ENCODE results near the gene LRRC4C. TPM values are rescaled to one million over a fixed set of nuclear protein-coding genes. Genes with fewer than 3 reads are reported as not detected.
A peak's percentile ranks its signal among the peaks of the same experiment; 100 is the strongest.

LRRC4C gene
- total RNA-seq, 1 experiment from 2014 or later = 0.13 TPM

DNA sequence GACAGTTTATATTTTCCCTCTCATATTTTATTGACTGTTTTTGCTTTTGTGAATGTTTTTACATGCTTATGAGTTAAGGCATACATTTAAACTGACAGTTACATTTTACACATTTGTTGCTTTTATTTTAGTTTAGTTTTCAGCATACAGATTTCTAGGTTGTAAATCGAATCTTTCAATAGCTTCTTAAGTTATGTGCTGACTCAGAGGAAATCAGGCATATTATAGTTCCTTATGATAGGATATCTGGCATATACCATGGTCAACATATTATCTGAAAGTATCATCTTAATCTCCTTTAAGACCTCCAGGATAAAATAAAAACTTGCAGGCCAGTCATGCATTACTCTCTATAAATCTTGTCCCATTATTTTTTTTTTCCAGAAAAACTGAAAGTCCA is 916.6 kb downstream of the LRRC4C start:
- Histone ChIP-seq H3K4ac (ENCODE audit: low read depth, low read length) (no peak overlapping the region), H2AK5ac (ENCODE audit: insufficient read length, low read length) (no peak overlapping the region), H3K4me2 (ENCODE audit: insufficient read depth, insufficient read length, low read length) (no peak overlapping the region), H2BK120ac (ENCODE audit: low read depth, low read length, poor library complexity, severe bottlenecking) (no peak overlapping the region), H3K9ac (ENCODE audit: extremely low read depth, insufficient read length, low read length) (no peak overlapping the region), H3K56ac (ENCODE audit: insufficient read length, low read depth, low read length) (no peak overlapping the region), H3K18ac (ENCODE audit: insufficient read length, low read depth, low read length) (no peak overlapping the region), H2BK15ac (ENCODE audit: low read depth, low read length) (no peak overlapping the region), H4K8ac (replicated peaks; ENCODE audit: insufficient read length, low read depth, low read length) (no peak overlapping the region), H2BK5ac (ENCODE audit: insufficient read length, low read length) (no peak overlapping the region), H3K14ac (ENCODE audit: insufficient read depth, low read length) (no peak overlapping the region), H2BK20ac (ENCODE audit: low read depth, low read length, poor library complexity, severe bottlenecking) (no peak overlapping the region), H2AFZ (ENCODE audit: low read length) (no peak overlapping the region), H4K5ac (ENCODE audit: insufficient read length, low read depth, low read length) (no peak overlapping the region), H3K9me3 (ENCODE audit: control insufficient read depth, low read depth, low read length) (no peaks in the 10 kb centered on the region), H3K27ac (ENCODE audit: insufficient read length, low read depth, low read length) (no peak overlapping the region), H3K23ac (ENCODE audit: insufficient read length, low read depth, low read length) (no peak overlapping the region), H3K79me2 (ENCODE audit: insufficient read depth, low read length) (no peaks in the 10 kb centered on the region), H3T11ph (ENCODE audit: low read length) (no peak overlapping the region), H3K27me3 (ENCODE audit: insufficient read depth, low read length) (no peaks in the 10 kb centered on the region), H3K79me1 (ENCODE audit: insufficient read depth, low read depth, low read length, poor library complexity, severe bottlenecking) (no peaks in the 10 kb centered on the region), H2BK12ac (ENCODE audit: insufficient read length, low read depth, low read length) (no peak overlapping the region), H4K20me1 (ENCODE audit: control insufficient read depth, insufficient read depth, insufficient read length) (no peaks in the 10 kb centered on the region), H4K91ac (ENCODE audit: insufficient read length, low read depth, low read length) (no peak overlapping the region), H3K23me2 (ENCODE audit: insufficient read length, low read depth, low read length, poor library complexity, severe bottlenecking) (no peaks in the 10 kb centered on the region), H3K4me1 (ENCODE audit: insufficient read depth, low read length) (no peaks in the 10 kb centered on the region)
- H3K4me1 Mint-ChIP-seq = peaks cover 5% of the 10 kb centered on the region in 2 experiments
- peak overlapping the region in 1 of 3 experiments; percentile 88; a peak in 1 of 7 replicates for H3K27ac Mint-ChIP-seq
- no peaks in the 10 kb centered on the region; the same call in 1 of the 2 replicates for H3K27me3 Mint-ChIP-seq (ENCODE audit: low read depth)
- H3K9me3 Mint-ChIP-seq = no peaks in the 10 kb centered on the region
- H3K36me3 Mint-ChIP-seq (ENCODE audit: insufficient read depth in 1 of 3, low read depth in 3 of 3) = no peaks in the 10 kb centered on the region
- WGBS (ENCODE audit: extremely low coverage, insufficient read length, low lambda C conversion rate) = no CpG with 5 or more reads among the region's 1 CpG
- no peak for DNase-seq
- TF ChIP-seq, protein P1, sequence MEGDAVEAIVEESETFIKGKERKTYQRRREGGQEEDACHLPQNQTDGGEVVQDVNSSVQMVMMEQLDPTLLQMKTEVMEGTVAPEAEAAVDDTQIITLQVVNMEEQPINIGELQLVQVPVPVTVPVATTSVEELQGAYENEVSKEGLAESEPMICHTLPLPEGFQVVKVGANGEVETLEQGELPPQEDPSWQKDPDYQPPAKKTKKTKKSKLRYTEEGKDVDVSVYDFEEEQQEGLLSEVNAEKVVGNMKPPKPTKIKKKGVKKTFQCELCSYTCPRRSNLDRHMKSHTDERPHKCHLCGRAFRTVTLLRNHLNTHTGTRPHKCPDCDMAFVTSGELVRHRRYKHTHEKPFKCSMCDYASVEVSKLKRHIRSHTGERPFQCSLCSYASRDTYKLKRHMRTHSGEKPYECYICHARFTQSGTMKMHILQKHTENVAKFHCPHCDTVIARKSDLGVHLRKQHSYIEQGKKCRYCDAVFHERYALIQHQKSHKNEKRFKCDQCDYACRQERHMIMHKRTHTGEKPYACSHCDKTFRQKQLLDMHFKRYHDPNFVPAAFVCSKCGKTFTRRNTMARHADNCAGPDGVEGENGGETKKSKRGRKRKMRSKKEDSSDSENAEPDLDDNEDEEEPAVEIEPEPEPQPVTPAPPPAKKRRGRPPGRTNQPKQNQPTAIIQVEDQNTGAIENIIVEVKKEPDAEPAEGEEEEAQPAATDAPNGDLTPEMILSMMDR (conservative IDR thresholded peaks at IDR 0.05) = no peak
- no peak overlapping the region for H3K4me3 Mint-ChIP-seq

All from H9 (cell line).